GM21717 (cell line): ENCODE measurements around the gene CLSTN1.

Experiments used
- ATAC-seq: cut with Tn5 transposase; IDR thresholded peaks from one replicate; pipeline ENCODE4 v1.9.1; 2021; ENCODE audit warnings: mild to moderate bottlenecking, moderate library complexity; ENCODE audit not compliant: unreplicated experiment

CLSTN1 gene

GRCh38 chr1:9823943-9824701 lies at the start of gene CLSTN1:
TSS of gene CLSTN1 (minus strand) at chr1:9823965. CDS start at chr1:9823733, 232 bp downstream.
- ATAC-seq = peak; percentile 46

GRCh38 chr1:9873385-9873784 lies 49.6 kb upstream of the CLSTN1 start:
- no peak for ATAC-seq

- ATAC-seq = no peak
Measured at GRCh38 chr1:9872430-9873165, 48.8 kb upstream of the CLSTN1 start.

GRCh38 chr1:9871707-9872425 lies 48.1 kb upstream of the CLSTN1 start:
- no peak for ATAC-seq

- ATAC-seq = no peak
Measured at GRCh38 chr1:9871021-9871420, 47.3 kb upstream of the CLSTN1 start.

- ATAC-seq = no peak
Measured at GRCh38 chr1:9870572-9870971, 46.8 kb upstream of the CLSTN1 start.

GRCh38 chr1:9869831-9870251 lies 46.1 kb upstream of the CLSTN1 start:
- no peak for ATAC-seq

- no peak for ATAC-seq
Measured at GRCh38 chr1:9868244-9868590, 44.5 kb upstream of the CLSTN1 start.

GRCh38 chr1:9867408-9868243 lies 43.9 kb upstream of the CLSTN1 start:
- peak; percentile 52 for ATAC-seq

- no peak for ATAC-seq
Measured at GRCh38 chr1:9866836-9867235, 43.1 kb upstream of the CLSTN1 start.

- no peak for ATAC-seq
Measured at GRCh38 chr1:9865724-9866123, 42.0 kb upstream of the CLSTN1 start.

- ATAC-seq = no peak
Measured at GRCh38 chr1:9863371-9863770, 39.6 kb upstream of the CLSTN1 start.

GRCh38 chr1:9861360-9861759 lies 37.6 kb upstream of the CLSTN1 start:
- ATAC-seq = no peak

GRCh38 chr1:9860887-9861286 lies 37.1 kb upstream of the CLSTN1 start:
- no peak for ATAC-seq

- ATAC-seq = no peak
Measured at GRCh38 chr1:9859281-9860014, 35.7 kb upstream of the CLSTN1 start.

GRCh38 chr1:9858293-9859035 lies 34.7 kb upstream of the CLSTN1 start:
- ATAC-seq = no peak

- ATAC-seq = no peak
Measured at GRCh38 chr1:9855186-9855585, 31.4 kb upstream of the CLSTN1 start.

GRCh38 chr1:9853249-9853595 lies 29.5 kb upstream of the CLSTN1 start:
- no peak for ATAC-seq

- ATAC-seq = no peak
Measured at GRCh38 chr1:9852410-9853248, 28.9 kb upstream of the CLSTN1 start.
